Kidney epithelial cell (primary cell): ENCODE data around the gene EXOC6B. TPM values are rescaled to one million over a fixed set of nuclear protein-coding genes. Genes with fewer than 3 reads are reported as not detected.

Experiments
- DNase-seq: peaks from one replicate; pipeline ENCODE4 v3.0.0-alpha.2; 2010; ENCODE audit warnings: low read depth
- H3K27me3 ChIP-seq: 2 replicates; pipeline ENCODE4 v1.6.0; 2011; ENCODE audit warnings: low read length; ENCODE audit not compliant: control insufficient read depth, insufficient read depth
- H3K36me3 ChIP-seq: 2 replicates; pipeline ENCODE4 v1.5.1; 2011; ENCODE audit warnings: low read length; ENCODE audit not compliant: control insufficient read depth, insufficient read depth
- H3K4me3 ChIP-seq: 2 replicates; pipeline ENCODE4 v1.5.1; 2011; ENCODE audit warnings: low read depth, mild to moderate bottlenecking, control low read depth, low read length
- total RNA-seq: library from RNA; depleted of rRNA; stranded (reverse); fragments of >200 nt; gene quantifications from 2 replicates; pipeline ENCODE4 v1.2.3, GENCODE V29; 2015
- TF ChIP-seq, protein P1 (sequence below): IDR thresholded peaks from 2 replicates; pipeline ENCODE4 v1.5.1; 2011; ENCODE audit warnings: mild to moderate bottlenecking, moderate library complexity, low read length, control low read depth, inconsistent platforms; ENCODE audit not compliant: insufficient read depth, poor library complexity, severe bottlenecking

The EXOC6B gene
- total RNA-seq, 1 donor from 2014 or later: 21.8 TPM

DNA sequence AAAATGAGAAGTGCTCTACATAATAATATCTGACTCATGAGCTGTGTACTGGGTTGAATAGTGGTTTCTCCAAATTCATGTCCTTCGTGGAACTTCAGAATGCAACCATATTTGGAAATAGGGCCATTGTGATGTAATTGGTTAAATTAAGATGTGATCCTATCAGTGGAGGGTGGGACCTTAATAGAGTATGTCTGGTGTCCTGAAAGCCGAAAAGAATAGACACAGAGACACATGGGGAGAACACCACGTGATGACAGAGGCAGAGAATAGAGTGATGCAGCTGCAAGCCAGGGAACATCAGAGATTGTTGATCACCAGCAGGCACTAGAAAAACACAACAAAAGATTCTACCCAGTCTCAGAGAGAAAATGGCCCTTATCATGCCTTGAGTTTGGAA lies 310.1 kb downstream of the EXOC6B start:
- no peak overlapping the region for H3K4me3 ChIP-seq
- H3K36me3 ChIP-seq: no peaks in the 10 kb centered on the region
- DNase-seq: no peak
- TF ChIP-seq, protein P1, sequence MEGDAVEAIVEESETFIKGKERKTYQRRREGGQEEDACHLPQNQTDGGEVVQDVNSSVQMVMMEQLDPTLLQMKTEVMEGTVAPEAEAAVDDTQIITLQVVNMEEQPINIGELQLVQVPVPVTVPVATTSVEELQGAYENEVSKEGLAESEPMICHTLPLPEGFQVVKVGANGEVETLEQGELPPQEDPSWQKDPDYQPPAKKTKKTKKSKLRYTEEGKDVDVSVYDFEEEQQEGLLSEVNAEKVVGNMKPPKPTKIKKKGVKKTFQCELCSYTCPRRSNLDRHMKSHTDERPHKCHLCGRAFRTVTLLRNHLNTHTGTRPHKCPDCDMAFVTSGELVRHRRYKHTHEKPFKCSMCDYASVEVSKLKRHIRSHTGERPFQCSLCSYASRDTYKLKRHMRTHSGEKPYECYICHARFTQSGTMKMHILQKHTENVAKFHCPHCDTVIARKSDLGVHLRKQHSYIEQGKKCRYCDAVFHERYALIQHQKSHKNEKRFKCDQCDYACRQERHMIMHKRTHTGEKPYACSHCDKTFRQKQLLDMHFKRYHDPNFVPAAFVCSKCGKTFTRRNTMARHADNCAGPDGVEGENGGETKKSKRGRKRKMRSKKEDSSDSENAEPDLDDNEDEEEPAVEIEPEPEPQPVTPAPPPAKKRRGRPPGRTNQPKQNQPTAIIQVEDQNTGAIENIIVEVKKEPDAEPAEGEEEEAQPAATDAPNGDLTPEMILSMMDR: no peak
- H3K27me3 ChIP-seq: no peaks in the 10 kb centered on the region

DNA sequence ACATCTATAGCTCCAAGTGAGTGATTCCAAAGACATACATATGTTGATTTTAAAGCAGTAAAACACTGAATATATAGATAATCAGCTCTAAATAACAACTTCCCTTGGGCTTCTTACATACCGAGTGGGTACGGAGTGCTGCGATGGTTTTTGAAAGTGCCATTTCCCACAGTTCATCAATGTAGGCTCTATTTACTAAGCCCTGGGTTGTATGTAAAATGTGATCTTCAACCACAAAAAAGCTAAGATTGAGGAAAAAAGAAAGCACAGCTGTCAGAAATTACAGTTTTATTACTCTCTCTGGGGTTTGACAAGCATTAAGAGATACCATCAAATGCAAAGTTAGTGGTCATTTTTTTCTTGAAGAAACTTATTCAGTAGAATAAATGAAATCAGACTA lies 312.8 kb downstream of the EXOC6B start:
- Histone ChIP-seq H3K36me3 (no peaks in the 10 kb centered on the region), H3K27me3 (no peaks in the 10 kb centered on the region), H3K4me3 (no peak overlapping the region)
- TF ChIP-seq, protein P1: no peak
- no peak for DNase-seq

DNA sequence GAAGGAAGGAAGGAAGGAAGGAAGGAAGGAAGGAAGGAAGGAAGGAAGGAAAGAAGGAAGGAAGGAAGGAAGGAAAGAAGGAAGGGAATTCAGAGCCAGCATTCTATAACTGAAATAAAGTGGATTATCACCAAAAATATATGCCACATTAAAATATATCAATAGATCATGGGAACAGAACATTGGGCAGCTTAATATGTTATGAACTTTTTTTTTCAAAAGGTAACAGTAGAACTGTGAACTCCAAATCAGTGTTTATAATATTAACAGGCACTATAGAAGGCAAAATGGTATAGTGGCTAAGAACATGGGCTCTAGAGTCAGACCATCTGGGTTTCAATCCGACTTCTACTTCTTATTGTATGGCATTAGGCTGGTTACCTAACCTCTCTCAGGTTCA lies 313.5 kb downstream of the EXOC6B start:
- no peak for DNase-seq
- no peak overlapping the region for H3K4me3 ChIP-seq
- TF ChIP-seq, protein P1: no peak
- H3K27me3 ChIP-seq: no peaks in the 10 kb centered on the region
- H3K36me3 ChIP-seq: no peaks in the 10 kb centered on the region

DNA sequence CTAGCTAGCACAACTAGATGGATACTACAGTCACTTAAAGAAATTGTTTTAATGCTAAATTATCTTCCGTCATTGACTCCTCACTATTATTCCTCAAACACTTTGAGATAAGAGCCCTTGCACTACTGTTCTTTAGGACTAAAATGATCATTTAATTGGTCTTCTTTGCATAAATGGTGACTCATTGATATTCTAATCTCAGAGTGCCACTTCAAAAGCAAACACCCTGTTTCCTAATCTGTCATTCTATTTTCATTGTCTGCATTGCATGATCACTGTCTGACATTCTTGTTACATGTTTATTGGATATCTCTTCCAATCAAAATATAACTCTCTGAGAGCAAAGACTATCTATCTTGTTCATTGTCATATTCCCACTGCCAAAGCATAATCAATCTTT lies 313.9 kb downstream of the EXOC6B start:
- H3K4me3 ChIP-seq: no peak overlapping the region
- H3K27me3 ChIP-seq: no peaks in the 10 kb centered on the region

DNA sequence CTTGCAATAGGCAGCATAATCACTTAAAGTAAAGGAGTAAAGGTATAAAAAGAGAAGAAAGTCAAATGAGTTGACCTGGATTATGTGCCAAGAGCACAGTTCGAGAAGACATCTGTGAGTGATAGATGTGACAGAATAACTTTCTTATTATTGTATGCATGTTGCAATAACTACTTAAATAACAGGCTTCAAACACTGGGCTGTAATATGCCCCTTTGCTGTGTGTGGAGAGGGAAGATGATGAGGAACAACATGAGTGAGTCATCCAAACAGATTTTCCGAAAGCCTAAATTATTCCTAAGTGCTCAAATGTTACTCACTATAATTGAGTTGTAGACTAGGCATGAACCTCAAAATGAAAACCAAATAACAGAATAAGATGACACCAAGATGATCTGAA lies 328.1 kb downstream of the EXOC6B start:
- Histone ChIP-seq H3K27me3 (no peaks in the 10 kb centered on the region), H3K4me3 (no peak overlapping the region), H3K36me3 (no peaks in the 10 kb centered on the region)
- TF ChIP-seq, protein P1: no peak
- no peak for DNase-seq

More for the DNA sequence above, 313.9 kb downstream of the EXOC6B start:
- H3K36me3 ChIP-seq: no peaks in the 10 kb centered on the region
- DNase-seq: no peak
- TF ChIP-seq, protein P1: no peak

DNA sequence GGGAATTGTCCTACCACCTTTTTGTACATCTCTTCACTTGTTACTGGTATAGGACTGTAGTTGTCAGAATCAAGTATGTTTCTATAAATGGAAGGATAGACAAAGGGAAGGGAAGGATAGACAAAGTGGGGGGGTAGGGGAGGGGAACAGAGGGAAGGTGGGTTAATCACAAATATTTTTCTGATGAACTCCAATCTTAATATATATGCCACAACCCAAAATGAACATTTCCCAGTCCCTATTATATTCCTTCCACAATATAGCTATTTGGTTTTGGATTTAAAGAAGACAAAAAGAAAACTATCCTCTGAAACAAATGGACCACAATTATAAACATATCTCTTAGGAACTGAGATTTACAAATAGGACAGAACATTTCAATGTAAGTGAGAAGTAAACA lies 329.4 kb downstream of the EXOC6B start:
- Histone ChIP-seq H3K4me3 (no peak overlapping the region), H3K36me3 (no peaks in the 10 kb centered on the region), H3K27me3 (no peaks in the 10 kb centered on the region)
- TF ChIP-seq, protein P1: no peak
- DNase-seq: no peak
